GM12865 (cell line): ENCODE results near the gene HELZ2.

Source experiments
- DNase-seq: peaks from one replicate; pipeline ENCODE4 v3.0.0; 2010; ENCODE audit warnings: low read depth
- H3K4me3 ChIP-seq: 2 replicates; pipeline ENCODE4 v1.5.1; 2011; ENCODE audit warnings: mild to moderate bottlenecking, low read depth, low read length, control low read depth
- CTCF ChIP-seq: IDR thresholded peaks from 2 replicates; pipeline ENCODE4 v1.5.1; 2011; ENCODE audit warnings: low read length, control low read depth, low read depth, inconsistent platforms; ENCODE audit not compliant: insufficient read depth; ENCODE audit errors: missing control alignments

The HELZ2 gene

GRCh38 chr20:63591147-63591533 is 17.1 kb upstream of the HELZ2 start:
- DNase-seq = no peak
- no peak overlapping the region for H3K4me3 ChIP-seq
- TF ChIP-seq CTCF = no peak

GRCh38 chr20:63590218-63591146 is 16.4 kb upstream of the HELZ2 start:
- H3K4me3 ChIP-seq = no peak overlapping the region
- no peak for TF ChIP-seq CTCF
- DNase-seq = no peak

GRCh38 chr20:63589261-63590217 is 15.5 kb upstream of the HELZ2 start:
- no peak for DNase-seq
- TF ChIP-seq CTCF = no peak
- H3K4me3 ChIP-seq = no peak overlapping the region

- no peak for TF ChIP-seq CTCF
- H3K4me3 ChIP-seq = no peak overlapping the region
- no peak for DNase-seq
Measured at GRCh38 chr20:63588641-63589041, 14.6 kb upstream of the HELZ2 start.

GRCh38 chr20:63587776-63588591 is 13.9 kb upstream of the HELZ2 start:
- TF ChIP-seq CTCF = no peak
- no peak overlapping the region for H3K4me3 ChIP-seq
- DNase-seq = no peak

GRCh38 chr20:63587256-63587655 is 13.2 kb upstream of the HELZ2 start:
- no peak overlapping the region for H3K4me3 ChIP-seq
- no peak for TF ChIP-seq CTCF
- no peak for DNase-seq
